Tibial artery (tissue), 4 donors: ENCODE measurements around the gene GFI1.

Source experiments
- DNase-seq, 2 donors: peaks; one replicate each; pipeline ENCODE4 v3.0.0-alpha.2; 2019
- H3K27ac ChIP-seq, 2 donors: fragments of 200-600 bp; sonication (generic) in 1 of 2; 1 replicate in 1 of 2; 2 replicates in 1 of 2; pipeline ENCODE4 v1.5.1; 2018 to 2019; ENCODE audit warnings: mild to moderate bottlenecking in 1 of 2
- H3K27me3 ChIP-seq, 2 donors: fragments of 200-600 bp; sonication (generic) in 1 of 2; one replicate each; pipeline versions ENCODE4 v1.5.1 to v1.6.0; 2016 to 2019
- H3K36me3 ChIP-seq, 3 donors: fragments of 200-600 bp; sonication (generic) in 2 of 3; one replicate each; pipeline ENCODE4 v1.5.1; 2016 to 2019; ENCODE audit warnings: mild to moderate bottlenecking in 2 of 3
- H3K4me1 ChIP-seq, 4 donors: fragments of 200-600 bp; sonication (generic) in 2 of 4; 1 replicate in 3 of 4; 2 replicates in 1 of 4; pipeline ENCODE4 v1.5.1; 2016 to 2019
- H3K4me3 ChIP-seq, 2 donors: fragments of 200-600 bp; sonication (generic) in 1 of 2; 1 replicate in 1 of 2; 2 replicates in 1 of 2; pipeline ENCODE4 v1.5.1; 2018 to 2019; ENCODE audit warnings: mild to moderate bottlenecking in 2 of 2
- H3K9me3 ChIP-seq, 3 donors: fragments of 200-600 bp; sonication (generic) in 1 of 3; one replicate each; pipeline ENCODE4 v1.5.1; 2016 to 2019
- intact Hi-C: fragments of 100-400 bp; cut with DNase I; formaldehyde crosslinking; loops from one replicate; pipeline ENCODE4 v1.15.0; 2023; ENCODE audit warnings: low total_unique reads
- TF ChIP-seq, protein P1 (sequence below), 2 experiments: fragments of 200-600 bp in 1 of 2; fragments of 450-650 bp in 1 of 2; IDR thresholded peaks; one replicate each; pipeline ENCODE4 v1.5.1; 2017 to 2019; ENCODE audit warnings: antibody characterized with exemption in 2 of 2, mild to moderate bottlenecking in 1 of 2, moderate library complexity in 1 of 2

The GFI1 gene

GRCh38 chr1:92515796-92516201 is 29.1 kb upstream of the GFI1 start:
- DNase-seq: no peak
- H3K27ac ChIP-seq: no peak overlapping the region
- H3K27me3 ChIP-seq: no peaks in the 10 kb centered on the region
- intact Hi-C loops: no loop called here
- H3K36me3 ChIP-seq: peaks cover 8 to 16% (median 10%) of the 10 kb centered on the region in 3 donors
- TF ChIP-seq, protein P1, sequence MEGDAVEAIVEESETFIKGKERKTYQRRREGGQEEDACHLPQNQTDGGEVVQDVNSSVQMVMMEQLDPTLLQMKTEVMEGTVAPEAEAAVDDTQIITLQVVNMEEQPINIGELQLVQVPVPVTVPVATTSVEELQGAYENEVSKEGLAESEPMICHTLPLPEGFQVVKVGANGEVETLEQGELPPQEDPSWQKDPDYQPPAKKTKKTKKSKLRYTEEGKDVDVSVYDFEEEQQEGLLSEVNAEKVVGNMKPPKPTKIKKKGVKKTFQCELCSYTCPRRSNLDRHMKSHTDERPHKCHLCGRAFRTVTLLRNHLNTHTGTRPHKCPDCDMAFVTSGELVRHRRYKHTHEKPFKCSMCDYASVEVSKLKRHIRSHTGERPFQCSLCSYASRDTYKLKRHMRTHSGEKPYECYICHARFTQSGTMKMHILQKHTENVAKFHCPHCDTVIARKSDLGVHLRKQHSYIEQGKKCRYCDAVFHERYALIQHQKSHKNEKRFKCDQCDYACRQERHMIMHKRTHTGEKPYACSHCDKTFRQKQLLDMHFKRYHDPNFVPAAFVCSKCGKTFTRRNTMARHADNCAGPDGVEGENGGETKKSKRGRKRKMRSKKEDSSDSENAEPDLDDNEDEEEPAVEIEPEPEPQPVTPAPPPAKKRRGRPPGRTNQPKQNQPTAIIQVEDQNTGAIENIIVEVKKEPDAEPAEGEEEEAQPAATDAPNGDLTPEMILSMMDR (IDR thresholded peaks at IDR 0.05): no peak
- no peaks in the 10 kb centered on the region for H3K4me1 ChIP-seq
- H3K4me3 ChIP-seq: no peak overlapping the region
- H3K9me3 ChIP-seq: no peaks in the 10 kb centered on the region

DNA sequence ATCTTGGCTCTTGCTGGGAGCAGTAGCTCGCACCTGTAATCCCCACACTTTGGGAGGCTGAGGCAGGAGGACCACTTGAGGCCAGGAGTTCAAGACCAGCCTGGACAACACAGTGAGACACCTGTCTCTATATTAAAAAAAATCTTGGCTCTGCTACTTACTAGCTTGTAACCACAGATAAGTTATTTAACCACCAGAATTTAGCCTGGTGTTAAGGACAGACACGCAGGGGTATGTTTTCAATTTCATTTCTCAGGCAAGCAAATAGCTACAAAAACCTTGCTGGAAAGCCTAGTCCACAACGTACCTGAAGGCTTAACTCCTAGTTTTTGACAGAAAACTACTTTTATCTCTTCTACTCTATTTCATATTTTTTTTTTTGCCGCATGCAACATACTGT is 24.8 kb upstream of the GFI1 start:
- H3K36me3 ChIP-seq: peaks cover 0 to 13% (median 5%) of the 10 kb centered on the region in 3 donors
- H3K4me1 ChIP-seq: no peaks in the 10 kb centered on the region
- no peak for DNase-seq
- intact Hi-C loops: no loop called here
- no peak overlapping the region for H3K4me3 ChIP-seq
- no peak overlapping the region for H3K27ac ChIP-seq
- H3K9me3 ChIP-seq: no peaks in the 10 kb centered on the region
- H3K27me3 ChIP-seq: no peaks in the 10 kb centered on the region
- TF ChIP-seq, protein P1 (IDR thresholded peaks at IDR 0.05): no peak

- no peak overlapping the region for H3K4me3 ChIP-seq
- DNase-seq: no peak
- intact Hi-C loops: no loop called here
- H3K27ac ChIP-seq: no peak overlapping the region
- TF ChIP-seq, protein P1 (IDR thresholded peaks at IDR 0.05): no peak
- no peaks in the 10 kb centered on the region for H3K4me1 ChIP-seq
- peaks cover 0 to 13% (median 5%) of the 10 kb centered on the region in 3 donors for H3K36me3 ChIP-seq
- H3K9me3 ChIP-seq: no peaks in the 10 kb centered on the region
- H3K27me3 ChIP-seq: no peaks in the 10 kb centered on the region
Observed at GRCh38 chr1:92509619-92510018, 22.9 kb upstream of the GFI1 start.

DNA sequence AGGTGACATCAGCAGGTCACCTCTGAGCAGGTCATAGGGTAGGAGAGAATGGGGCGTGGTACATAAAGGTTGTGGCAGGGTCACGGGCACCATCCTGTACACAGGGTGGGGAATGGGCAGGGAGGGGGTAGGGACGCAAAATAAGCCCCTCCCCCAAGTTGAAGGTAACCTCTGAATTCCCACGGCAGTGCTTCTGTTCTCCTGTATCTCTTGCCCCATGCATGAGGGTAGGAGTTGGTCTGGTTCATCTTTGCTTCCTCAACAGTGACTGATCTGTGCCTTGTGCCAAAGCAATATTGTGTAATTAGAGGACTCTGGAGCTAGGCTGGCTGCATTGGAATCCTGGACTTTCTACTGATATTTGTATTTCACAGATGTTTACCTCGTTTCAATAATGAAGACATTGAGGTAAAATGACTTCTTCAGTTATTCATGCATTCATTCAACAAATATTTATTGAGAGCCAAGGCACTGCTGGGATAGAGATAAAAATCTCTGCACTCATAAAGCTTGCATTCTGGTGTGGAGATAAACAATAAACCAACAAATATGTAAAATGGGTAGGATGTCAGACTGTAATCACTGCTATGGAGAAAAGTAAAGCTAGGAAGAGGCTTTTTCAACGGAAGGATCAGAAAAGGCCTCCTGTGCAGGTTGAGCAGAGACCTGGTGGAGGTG is 18.4 kb upstream of the GFI1 start:
- Histone ChIP-seq H3K4me3 (no peak overlapping the region), H3K36me3 (peaks cover 0 to 5% (median 0%) of the 10 kb centered on the region in 3 donors), H3K27me3 (no peaks in the 10 kb centered on the region), H3K4me1 (no peaks in the 10 kb centered on the region), H3K9me3 (no peaks in the 10 kb centered on the region), H3K27ac (no peak overlapping the region)
- intact Hi-C loops: no loop called here
- DNase-seq: no peak
- TF ChIP-seq, protein P1 (IDR thresholded peaks at IDR 0.05): no peak

DNA sequence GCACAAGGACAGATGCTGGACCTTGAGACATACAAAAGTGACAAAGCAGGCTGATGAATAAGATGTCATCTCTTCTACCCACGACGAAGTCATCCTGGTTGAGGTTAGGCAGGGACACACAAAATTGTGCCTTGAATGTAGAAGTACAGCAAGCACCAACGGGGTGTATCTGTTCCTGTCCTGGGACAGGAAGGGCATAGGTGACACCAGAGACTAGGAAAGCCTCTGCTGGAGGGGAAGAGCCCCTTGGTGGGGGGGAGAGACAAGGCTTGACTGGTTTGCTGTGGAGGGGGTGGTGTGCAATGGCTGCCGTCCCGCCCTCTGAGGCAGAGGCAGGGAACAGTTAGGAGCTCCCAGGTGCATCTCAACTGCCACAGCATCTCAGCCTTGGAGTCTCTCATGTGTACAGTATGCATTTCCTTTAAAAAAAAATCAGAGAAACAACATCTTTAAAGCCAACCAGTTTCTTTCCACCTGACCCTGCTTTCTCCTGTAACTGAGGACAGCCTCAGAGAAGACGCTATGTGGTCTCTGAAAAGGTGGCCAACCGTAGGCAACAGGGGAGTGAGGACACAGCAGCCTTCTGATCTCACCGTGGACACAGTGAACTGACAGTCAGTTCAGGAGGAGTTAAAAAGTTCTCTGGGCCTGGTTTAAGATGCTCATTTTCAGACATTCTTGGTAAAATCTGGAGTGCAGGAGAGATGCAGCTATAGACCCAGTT is 17.7 kb upstream of the GFI1 start:
- H3K36me3 ChIP-seq: peaks cover 0 to 5% (median 0%) of the 10 kb centered on the region in 3 donors
- intact Hi-C loops: no loop called here
- no peak for DNase-seq
- no peak overlapping the region for H3K27ac ChIP-seq
- no peaks in the 10 kb centered on the region for H3K9me3 ChIP-seq
- no peaks in the 10 kb centered on the region for H3K27me3 ChIP-seq
- H3K4me3 ChIP-seq: no peak overlapping the region
- TF ChIP-seq, protein P1 (IDR thresholded peaks at IDR 0.05): no peak
- no peaks in the 10 kb centered on the region for H3K4me1 ChIP-seq
